DOHH2 (cell line): ENCODE results near the gene LRRC71.

Source experiments
- H3F3A ChIP-seq: fragments of 200-600 bp; sonication (generic), shearing (Covaris generic); 2 replicates; pipeline ENCODE4 v1.6.0; 2016; ENCODE audit warnings: antibody characterized with exemption, mild to moderate bottlenecking; ENCODE audit not compliant: control insufficient read depth, insufficient read depth
- H3K27ac ChIP-seq: fragments of 200-600 bp; sonication (generic); 2 replicates; pipeline ENCODE4 v1.5.1; 2014; ENCODE audit warnings: low read depth, mild to moderate bottlenecking, low read length, moderate library complexity
- H3K27me3 ChIP-seq: fragments of 200-600 bp; sonication (generic); 2 replicates; pipeline ENCODE4 v1.6.1; 2014; ENCODE audit warnings: mild to moderate bottlenecking, low read length, mixed read lengths; ENCODE audit not compliant: control insufficient read depth
- H3K36me3 ChIP-seq: fragments of 200-600 bp; sonication (generic); 2 replicates; pipeline ENCODE4 v1.6.1; 2014; ENCODE audit warnings: mild to moderate bottlenecking, low read length, moderate library complexity, mixed read lengths; ENCODE audit not compliant: control insufficient read depth
- H3K4me1 ChIP-seq: fragments of 200-600 bp; sonication (generic); 2 replicates; pipeline ENCODE4 v1.6.1; 2014; ENCODE audit warnings: mild to moderate bottlenecking, low read length, mixed read lengths; ENCODE audit not compliant: control insufficient read depth
- H3K4me2 ChIP-seq: fragments of 200-600 bp; sonication (generic); 2 replicates; pipeline ENCODE4 v1.6.0; 2014; ENCODE audit warnings: mild to moderate bottlenecking, low read length, moderate library complexity
- H3K4me3 ChIP-seq: fragments of 200-600 bp; sonication (generic); 2 replicates; pipeline ENCODE4 v1.5.1; 2014; ENCODE audit warnings: mild to moderate bottlenecking, low read length, mixed read lengths
- H3K79me2 ChIP-seq: fragments of 200-600 bp; sonication (generic); 2 replicates; pipeline ENCODE4 v1.6.1; 2014; ENCODE audit warnings: mild to moderate bottlenecking, low read length, mixed read lengths; ENCODE audit not compliant: control insufficient read depth
- H3K9me2 ChIP-seq: fragments of 200-600 bp; sonication (generic); replicated peaks from 2 replicates; pipeline ENCODE4 v1.6.1; 2014; ENCODE audit warnings: mild to moderate bottlenecking, low read length, mixed read lengths; ENCODE audit not compliant: control insufficient read depth
- H3K9me3 ChIP-seq: fragments of 200-600 bp; sonication (generic); 2 replicates; pipeline ENCODE4 v1.6.1; 2014; ENCODE audit warnings: antibody characterized with exemption, low read length, mixed read lengths; ENCODE audit not compliant: control insufficient read depth, insufficient read depth
- H4K20me1 ChIP-seq: fragments of 200-600 bp; sonication (generic); 2 replicates; pipeline ENCODE4 v1.6.0; 2014; ENCODE audit warnings: low read depth, mild to moderate bottlenecking, antibody characterized with exemption, low read length, moderate library complexity; ENCODE audit not compliant: control insufficient read depth, insufficient read depth
- EZH2phosphoT487 ChIP-seq: fragments of 200-600 bp; sonication (generic); IDR thresholded peaks from 2 replicates; pipeline ENCODE4 v1.6.1; 2017; ENCODE audit warnings: borderline replicate concordance, mild to moderate bottlenecking, antibody characterized with exemption, low read length, moderate library complexity, mixed read lengths
- TF ChIP-seq, protein P1 (sequence below): fragments of 200-600 bp; sonication (generic); IDR thresholded peaks from one replicate; pipeline ENCODE4 v1.5.1; 2014; ENCODE audit warnings: antibody characterized with exemption, mild to moderate bottlenecking, low read depth, low read length; ENCODE audit not compliant: poor library complexity, severe bottlenecking

Gene LRRC71

DNA sequence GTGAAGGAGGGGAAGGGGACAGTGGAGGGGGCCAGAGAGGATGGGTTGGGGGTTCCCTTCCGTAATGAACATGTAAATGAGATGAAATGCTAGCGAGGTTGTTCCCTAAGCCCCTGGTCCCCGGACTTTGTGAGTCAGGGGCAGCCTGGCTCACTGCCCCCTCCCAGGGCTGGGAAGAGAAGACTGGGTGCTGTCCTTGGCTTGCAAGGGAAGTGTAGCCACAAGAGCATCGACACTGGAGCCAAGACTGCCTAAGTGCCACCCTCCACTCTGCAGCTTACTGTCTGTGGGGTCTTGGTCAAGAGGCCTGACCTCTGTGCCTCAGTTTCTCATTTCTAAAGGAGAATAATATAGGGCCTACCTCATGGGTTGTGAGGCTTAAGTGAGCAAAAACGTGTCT is 26.4 kb upstream of the LRRC71 start:
- H3K27ac ChIP-seq: no peak overlapping the region
- H3K9me3 ChIP-seq: no peaks in the 10 kb centered on the region
- H4K20me1 ChIP-seq: 0 out of 2 replicates have a peak, but pooled peaks cover 3% of the 10 kb centered on the region
- H3K4me2 ChIP-seq: no peak overlapping the region
- TF ChIP-seq, protein P1, sequence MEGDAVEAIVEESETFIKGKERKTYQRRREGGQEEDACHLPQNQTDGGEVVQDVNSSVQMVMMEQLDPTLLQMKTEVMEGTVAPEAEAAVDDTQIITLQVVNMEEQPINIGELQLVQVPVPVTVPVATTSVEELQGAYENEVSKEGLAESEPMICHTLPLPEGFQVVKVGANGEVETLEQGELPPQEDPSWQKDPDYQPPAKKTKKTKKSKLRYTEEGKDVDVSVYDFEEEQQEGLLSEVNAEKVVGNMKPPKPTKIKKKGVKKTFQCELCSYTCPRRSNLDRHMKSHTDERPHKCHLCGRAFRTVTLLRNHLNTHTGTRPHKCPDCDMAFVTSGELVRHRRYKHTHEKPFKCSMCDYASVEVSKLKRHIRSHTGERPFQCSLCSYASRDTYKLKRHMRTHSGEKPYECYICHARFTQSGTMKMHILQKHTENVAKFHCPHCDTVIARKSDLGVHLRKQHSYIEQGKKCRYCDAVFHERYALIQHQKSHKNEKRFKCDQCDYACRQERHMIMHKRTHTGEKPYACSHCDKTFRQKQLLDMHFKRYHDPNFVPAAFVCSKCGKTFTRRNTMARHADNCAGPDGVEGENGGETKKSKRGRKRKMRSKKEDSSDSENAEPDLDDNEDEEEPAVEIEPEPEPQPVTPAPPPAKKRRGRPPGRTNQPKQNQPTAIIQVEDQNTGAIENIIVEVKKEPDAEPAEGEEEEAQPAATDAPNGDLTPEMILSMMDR: no peak
- no peak for TF ChIP-seq EZH2phosphoT487
- peaks cover 45% of the 10 kb centered on the region for H3K27me3 ChIP-seq
- no peak overlapping the region for H3K4me3 ChIP-seq
- no peaks in the 10 kb centered on the region for H3K36me3 ChIP-seq
- H3K79me2 ChIP-seq: no peaks in the 10 kb centered on the region
- no peaks in the 10 kb centered on the region for H3F3A ChIP-seq
- H3K9me2 ChIP-seq: no peaks in the 10 kb centered on the region
- H3K4me1 ChIP-seq: 0 out of 2 replicates have a peak, but pooled peaks cover 3% of the 10 kb centered on the region

DNA sequence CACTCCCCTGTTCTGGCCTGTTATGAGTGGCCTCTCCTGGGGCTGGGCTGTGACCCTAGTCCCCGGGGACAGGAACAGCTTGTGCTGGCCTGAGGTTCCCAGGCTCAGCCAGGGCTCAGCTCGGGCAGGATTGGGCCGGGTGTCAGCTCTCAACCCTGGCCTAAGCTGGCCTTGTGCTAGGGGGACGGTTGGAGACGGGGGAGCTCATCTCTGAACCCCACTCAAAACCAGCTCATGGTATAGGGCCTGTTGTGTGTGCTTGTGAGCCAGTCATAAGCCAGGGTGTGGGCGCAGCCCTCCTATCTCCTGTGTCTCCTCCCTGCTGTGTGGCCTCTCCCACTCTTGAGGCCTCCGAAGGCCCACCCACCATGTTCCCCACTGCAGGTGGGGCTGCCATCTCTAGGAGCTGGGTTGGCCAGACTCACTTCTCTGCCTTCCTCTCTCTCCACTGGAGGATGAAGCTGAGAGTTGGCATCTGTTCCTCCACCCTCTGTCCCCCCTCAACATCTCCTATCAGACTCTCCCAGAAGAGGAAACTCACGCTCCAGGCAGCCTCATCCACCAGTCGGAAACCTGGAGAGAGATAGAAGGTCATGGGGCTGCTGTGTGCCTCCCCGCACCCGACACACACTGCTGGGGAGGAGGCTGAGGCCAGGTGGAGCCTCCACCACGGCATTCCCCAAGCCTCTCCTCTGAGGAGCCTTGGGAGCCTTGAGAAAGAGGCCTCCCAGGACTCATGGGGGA is 25.5 kb upstream of the LRRC71 start:
- Histone ChIP-seq H3K79me2 (no peaks in the 10 kb centered on the region), H3K9me3 (no peaks in the 10 kb centered on the region), H3K36me3 (no peaks in the 10 kb centered on the region), H3K9me2 (no peaks in the 10 kb centered on the region), H3K4me3 (no peak overlapping the region), H3F3A (no peaks in the 10 kb centered on the region), H3K4me1 (0 out of 2 replicates have a peak, but pooled peaks cover 3% of the 10 kb centered on the region), H3K27ac (no peak overlapping the region), H3K27me3 (peaks cover 50% of the 10 kb centered on the region), H3K4me2 (no peak overlapping the region), H4K20me1 (0 out of 2 replicates have a peak, but pooled peaks cover 3% of the 10 kb centered on the region)
- no peak for TF ChIP-seq EZH2phosphoT487
- TF ChIP-seq, protein P1: no peak

DNA sequence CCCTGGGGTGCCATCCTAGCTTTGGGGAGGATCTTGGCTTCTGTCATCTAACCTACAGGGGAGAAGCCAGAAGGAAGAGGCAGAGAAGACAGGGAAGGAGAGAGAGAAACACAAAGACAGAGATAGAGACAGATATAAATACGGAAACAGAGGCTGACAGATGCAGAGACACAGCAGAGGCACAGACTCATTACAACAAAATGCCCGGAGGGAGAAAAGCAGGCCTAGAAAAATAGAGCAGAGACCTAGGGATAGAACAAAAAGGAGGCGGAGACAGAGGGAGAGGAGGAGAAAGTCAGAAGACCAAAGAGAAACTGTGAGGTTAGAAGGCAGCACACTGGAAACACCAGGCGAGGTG is 25.0 kb upstream of the LRRC71 start:
- no peaks in the 10 kb centered on the region for H3K9me2 ChIP-seq
- no peak overlapping the region for H3K4me3 ChIP-seq
- 0 out of 2 replicates have a peak, but pooled peaks cover 3% of the 10 kb centered on the region for H3K4me1 ChIP-seq
- H3K79me2 ChIP-seq: no peaks in the 10 kb centered on the region
- H3K27me3 ChIP-seq: peaks cover 48% of the 10 kb centered on the region
- no peak for TF ChIP-seq EZH2phosphoT487
- TF ChIP-seq, protein P1: no peak
- 0 out of 2 replicates have a peak, but pooled peaks cover 3% of the 10 kb centered on the region for H4K20me1 ChIP-seq
- H3K36me3 ChIP-seq: no peaks in the 10 kb centered on the region
- no peaks in the 10 kb centered on the region for H3F3A ChIP-seq
- no peaks in the 10 kb centered on the region for H3K9me3 ChIP-seq
- no peak overlapping the region for H3K27ac ChIP-seq
- no peak overlapping the region for H3K4me2 ChIP-seq
